ENCODE measurements around the gene TOMM40L.

TOMM40L gene

DNA sequence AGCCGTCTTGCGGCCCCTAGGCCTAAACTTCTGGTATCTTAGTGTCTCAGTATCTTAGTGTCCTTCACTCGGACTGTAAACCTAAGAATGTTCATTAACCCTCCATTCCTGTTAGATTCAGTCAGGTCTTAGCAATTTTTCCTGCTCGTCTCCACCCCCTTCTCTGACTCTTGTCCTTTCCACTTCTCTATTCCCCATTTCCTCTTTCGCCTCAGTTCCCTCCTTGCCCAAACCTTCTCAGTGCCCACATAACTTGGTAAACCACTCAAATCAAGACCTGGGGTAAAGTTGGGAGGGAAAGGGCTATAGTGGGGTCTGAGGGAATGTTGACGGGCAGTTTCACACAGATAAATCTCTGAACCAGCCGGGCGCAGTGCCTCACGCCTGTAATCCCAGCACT is 11.5 kb upstream of the TOMM40L start:
- TF ChIP-seq FOXP2 (optimal IDR thresholded peaks at IDR 0.05; ENCODE audit: borderline replicate concordance, extremely low read depth, extremely low read length, insufficient read depth) (no peak), SIN3A (IDR thresholded peaks at IDR 0.05; ENCODE audit: borderline replicate concordance, insufficient read depth, low read length) (no peak), POLR2AphosphoS5 (IDR thresholded peaks at IDR 0.05; ENCODE audit: low read depth, low read length) (no peak), TAF1 (IDR thresholded peaks at IDR 0.05; ENCODE audit: borderline replicate concordance, insufficient read depth, low read length) (no peak)

DNA sequence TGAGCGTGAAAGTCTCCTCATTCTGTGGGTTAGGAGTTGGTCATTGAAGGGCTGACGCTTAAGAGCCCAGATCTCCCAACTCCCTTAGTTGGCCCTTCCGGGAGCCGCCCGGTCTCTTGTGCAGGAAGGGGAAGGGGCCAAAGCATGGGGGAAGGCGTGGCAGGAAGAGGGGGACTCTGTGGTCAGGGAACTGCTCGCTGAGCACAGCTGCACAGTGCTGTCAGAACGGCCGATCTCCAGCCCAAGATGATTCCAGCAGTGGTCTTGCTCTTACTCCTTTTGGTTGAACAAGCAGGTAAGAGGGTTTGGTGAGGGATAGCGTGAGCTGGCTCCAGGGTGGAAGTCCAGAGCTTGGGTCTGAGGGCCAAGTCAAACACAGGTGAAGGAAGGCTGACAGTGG is 10.8 kb upstream of the TOMM40L start, which contains the start of gene FCER1G:
TSS of gene FCER1G (plus strand) at position 220 of the 400 bp plus-strand sequence. CDS start at position 247, 27 bp downstream.
- TF ChIP-seq POLR2AphosphoS5 (IDR thresholded peaks at IDR 0.05; ENCODE audit: low read depth, low read length) (no peak), SIN3A (IDR thresholded peaks at IDR 0.05; ENCODE audit: borderline replicate concordance, insufficient read depth, low read length) (no peak), FOXP2 (optimal IDR thresholded peaks at IDR 0.05; ENCODE audit: borderline replicate concordance, extremely low read depth, extremely low read length, insufficient read depth) (no peak)
- TF ChIP-seq, protein P1, sequence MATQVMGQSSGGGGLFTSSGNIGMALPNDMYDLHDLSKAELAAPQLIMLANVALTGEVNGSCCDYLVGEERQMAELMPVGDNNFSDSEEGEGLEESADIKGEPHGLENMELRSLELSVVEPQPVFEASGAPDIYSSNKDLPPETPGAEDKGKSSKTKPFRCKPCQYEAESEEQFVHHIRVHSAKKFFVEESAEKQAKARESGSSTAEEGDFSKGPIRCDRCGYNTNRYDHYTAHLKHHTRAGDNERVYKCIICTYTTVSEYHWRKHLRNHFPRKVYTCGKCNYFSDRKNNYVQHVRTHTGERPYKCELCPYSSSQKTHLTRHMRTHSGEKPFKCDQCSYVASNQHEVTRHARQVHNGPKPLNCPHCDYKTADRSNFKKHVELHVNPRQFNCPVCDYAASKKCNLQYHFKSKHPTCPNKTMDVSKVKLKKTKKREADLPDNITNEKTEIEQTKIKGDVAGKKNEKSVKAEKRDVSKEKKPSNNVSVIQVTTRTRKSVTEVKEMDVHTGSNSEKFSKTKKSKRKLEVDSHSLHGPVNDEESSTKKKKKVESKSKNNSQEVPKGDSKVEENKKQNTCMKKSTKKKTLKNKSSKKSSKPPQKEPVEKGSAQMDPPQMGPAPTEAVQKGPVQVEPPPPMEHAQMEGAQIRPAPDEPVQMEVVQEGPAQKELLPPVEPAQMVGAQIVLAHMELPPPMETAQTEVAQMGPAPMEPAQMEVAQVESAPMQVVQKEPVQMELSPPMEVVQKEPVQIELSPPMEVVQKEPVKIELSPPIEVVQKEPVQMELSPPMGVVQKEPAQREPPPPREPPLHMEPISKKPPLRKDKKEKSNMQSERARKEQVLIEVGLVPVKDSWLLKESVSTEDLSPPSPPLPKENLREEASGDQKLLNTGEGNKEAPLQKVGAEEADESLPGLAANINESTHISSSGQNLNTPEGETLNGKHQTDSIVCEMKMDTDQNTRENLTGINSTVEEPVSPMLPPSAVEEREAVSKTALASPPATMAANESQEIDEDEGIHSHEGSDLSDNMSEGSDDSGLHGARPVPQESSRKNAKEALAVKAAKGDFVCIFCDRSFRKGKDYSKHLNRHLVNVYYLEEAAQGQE (IDR thresholded peaks at IDR 0.05; ENCODE audit: insufficient read depth in 1 of 2, low read depth in 2 of 2, low read length in 2 of 2): no peak

DNA sequence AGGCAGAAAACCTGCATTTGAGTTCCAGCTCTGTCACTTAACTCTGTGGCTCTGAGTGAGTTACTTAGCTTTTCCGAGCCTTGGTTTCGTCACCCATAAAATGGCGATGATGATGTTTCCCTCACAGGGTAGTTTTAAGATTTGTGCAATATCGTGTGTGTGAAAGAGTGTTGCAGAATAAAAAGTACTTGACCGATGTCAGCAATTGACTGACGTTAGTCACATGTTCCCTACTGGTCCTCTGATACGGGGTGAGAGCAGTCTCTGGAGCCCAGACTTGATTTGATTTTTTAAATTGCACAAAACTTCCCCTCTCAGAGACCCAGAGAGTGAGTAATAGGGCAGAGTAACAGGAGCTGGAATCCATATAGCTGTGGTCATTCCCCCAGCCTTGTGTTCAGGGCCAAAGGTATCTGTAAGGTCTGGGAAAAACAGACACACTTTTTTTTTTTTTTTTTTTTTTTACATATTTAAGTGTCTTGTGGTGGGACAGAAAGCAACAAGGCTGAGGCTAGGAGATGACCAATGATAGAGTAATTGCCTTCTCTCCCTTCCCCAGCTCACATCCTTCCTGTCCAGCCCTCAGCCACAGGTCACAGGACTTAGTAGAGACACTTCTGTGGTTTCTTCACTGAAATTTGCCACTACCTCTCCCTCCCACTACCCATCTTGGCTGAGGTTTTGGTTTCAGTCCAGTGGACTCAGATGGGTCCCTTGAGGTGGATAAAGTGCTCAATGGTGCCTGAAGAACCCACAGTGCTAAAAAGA is 8.7 kb upstream of the TOMM40L start:
- TF ChIP-seq SIN3A (IDR thresholded peaks at IDR 0.05; ENCODE audit: borderline replicate concordance, insufficient read depth, low read length): no peak
- TF ChIP-seq POLR2AphosphoS5 (IDR thresholded peaks at IDR 0.05; ENCODE audit: low read depth, low read length): no peak
- TF ChIP-seq, protein P1 (IDR thresholded peaks at IDR 0.05; ENCODE audit: insufficient read depth in 1 of 2, low read depth in 2 of 2, low read length in 2 of 2): no peak
- no peak for TF ChIP-seq FOXP2 (optimal IDR thresholded peaks at IDR 0.05; ENCODE audit: borderline replicate concordance, extremely low read depth, extremely low read length, insufficient read depth)
- TF ChIP-seq TAF1 (IDR thresholded peaks at IDR 0.05; ENCODE audit: borderline replicate concordance, insufficient read depth, low read length): no peak

DNA sequence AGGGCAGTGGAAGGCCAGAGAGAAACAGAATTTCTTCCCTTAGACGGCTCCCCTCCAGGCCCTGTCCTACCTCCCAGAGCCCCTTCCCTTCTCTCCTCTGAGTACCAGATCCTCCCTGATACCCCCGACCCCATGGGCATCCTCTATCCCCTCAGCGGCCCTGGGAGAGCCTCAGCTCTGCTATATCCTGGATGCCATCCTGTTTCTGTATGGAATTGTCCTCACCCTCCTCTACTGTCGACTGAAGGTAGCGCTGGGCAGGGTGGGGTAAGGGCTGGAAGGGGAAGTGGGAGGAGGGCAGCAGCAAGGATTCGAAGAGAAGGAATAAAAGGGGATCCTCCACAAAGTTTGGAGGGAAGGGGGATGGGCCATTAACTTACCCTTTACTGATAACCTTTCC is 8.0 kb upstream of the TOMM40L start:
- TF ChIP-seq, protein P1 (IDR thresholded peaks at IDR 0.05; ENCODE audit: insufficient read depth in 1 of 2, low read depth in 2 of 2, low read length in 2 of 2): no peak
- TF ChIP-seq TAF1 (IDR thresholded peaks at IDR 0.05; ENCODE audit: borderline replicate concordance, insufficient read depth, low read length) (no peak), SIN3A (IDR thresholded peaks at IDR 0.05; ENCODE audit: borderline replicate concordance, insufficient read depth, low read length) (no peak), FOXP2 (optimal IDR thresholded peaks at IDR 0.05; ENCODE audit: borderline replicate concordance, extremely low read depth, extremely low read length, insufficient read depth) (no peak), POLR2AphosphoS5 (IDR thresholded peaks at IDR 0.05; ENCODE audit: low read depth, low read length) (no peak)

DNA sequence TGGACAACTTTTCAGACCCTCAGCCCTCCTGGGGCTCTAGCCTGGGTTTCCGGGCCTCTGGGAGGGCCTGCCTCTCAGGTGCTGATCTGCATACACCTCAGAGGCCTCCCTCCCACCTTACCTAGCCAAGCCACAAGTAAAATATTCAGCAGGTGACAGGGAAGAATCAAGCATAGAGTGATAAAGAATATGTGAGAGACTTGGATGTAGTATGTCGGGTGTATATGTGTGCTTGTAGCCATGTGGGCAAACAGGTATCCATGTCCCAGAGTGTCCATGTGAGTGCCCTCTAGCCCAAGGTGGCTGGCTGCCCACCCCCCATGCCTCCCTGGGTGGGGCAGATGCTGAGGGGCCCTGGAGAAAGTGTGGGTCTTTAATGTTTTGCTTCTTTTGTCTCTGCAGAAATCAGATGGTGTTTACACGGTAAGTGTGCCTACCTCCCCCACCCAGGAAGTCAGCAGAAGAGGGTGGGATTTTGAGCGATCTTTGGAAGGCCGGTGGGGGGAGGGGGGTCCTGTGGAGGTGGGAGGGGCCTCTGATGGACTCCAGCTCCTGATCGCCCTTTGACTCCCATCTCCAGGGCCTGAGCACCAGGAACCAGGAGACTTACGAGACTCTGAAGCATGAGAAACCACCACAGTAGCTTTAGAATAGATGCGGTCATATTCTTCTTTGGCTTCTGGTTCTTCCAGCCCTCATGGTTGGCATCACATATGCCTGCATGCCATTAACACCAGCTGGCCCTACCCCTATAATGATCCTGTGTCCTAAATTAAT is 7.4 kb upstream of the TOMM40L start:
- no peak for TF ChIP-seq FOXP2 (optimal IDR thresholded peaks at IDR 0.05; ENCODE audit: borderline replicate concordance, extremely low read depth, extremely low read length, insufficient read depth)
- TF ChIP-seq SIN3A (IDR thresholded peaks at IDR 0.05; ENCODE audit: borderline replicate concordance, insufficient read depth, low read length): no peak
- no peak for TF ChIP-seq TAF1 (IDR thresholded peaks at IDR 0.05; ENCODE audit: borderline replicate concordance, insufficient read depth, low read length)
- TF ChIP-seq POLR2AphosphoS5 (IDR thresholded peaks at IDR 0.05; ENCODE audit: low read depth, low read length): no peak
- TF ChIP-seq, protein P1 (IDR thresholded peaks at IDR 0.05; ENCODE audit: insufficient read depth in 1 of 2, low read depth in 2 of 2, low read length in 2 of 2): no peak
